ENCODE measurements around the gene POTEF. TPM values are rescaled to one million over a fixed set of nuclear protein-coding genes. Genes with fewer than 3 reads are reported as not detected.
A peak's percentile ranks its signal among the peaks of the same experiment; 100 is the strongest.
"Not testable (repeated sequence)": the region's sequence is repeated elsewhere in the genome, so short reads cannot be mapped to it uniquely, and the experiment has no call there.

The POTEF gene
- polyA plus RNA-seq: not detected

- H3K27ac Mint-ChIP-seq; H3K4me3 Mint-ChIP-seq; H3K9me3 Mint-ChIP-seq; H3K27me3 Mint-ChIP-seq (ENCODE audit: low read depth in 3 of 3); H3K36me3 Mint-ChIP-seq; DNase-seq; H3K4me1 Mint-ChIP-seq: not testable (repeated sequence)
Measured at GRCh38 chr2:130129120-130129829, at the start of gene POTEF. Gene POTEF (minus strand): TSS chr2:130129222. CDS start chr2:130120515, 8,707 bp downstream.

GRCh38 chr2:130174866-130175265 lies 45.8 kb upstream of the POTEF start:
- H3K4me1 Mint-ChIP-seq; H3K9me3 Mint-ChIP-seq; H3K27me3 Mint-ChIP-seq (ENCODE audit: low read depth in 3 of 3); H3K27ac Mint-ChIP-seq; DNase-seq; H3K4me3 Mint-ChIP-seq: not testable (repeated sequence)
- peaks cover 0 to 12% (median 8%) of the 10 kb centered on the region in 3 donors for H3K36me3 Mint-ChIP-seq

GRCh38 chr2:130169896-130170295 lies 40.9 kb upstream of the POTEF start:
- Mint-ChIP-seq H3K4me3 (no peak overlapping the region), H3K27ac (no peak overlapping the region), H3K9me3 (no peaks in the 10 kb centered on the region), H3K36me3 (peaks cover 4 to 19% (median 11%) of the 10 kb centered on the region in 3 donors), H3K4me1 (peaks cover 0 to 7% of the 10 kb centered on the region in 2 donors), H3K27me3 (ENCODE audit: low read depth in 3 of 3) (peaks cover 0 to 3% (median 2%) of the 10 kb centered on the region in 3 donors)
- DNase-seq: no peak

GRCh38 chr2:130169163-130169562 lies 40.1 kb upstream of the POTEF start:
- not testable (repeated sequence) for DNase-seq; H3K9me3 Mint-ChIP-seq; H3K27me3 Mint-ChIP-seq (ENCODE audit: low read depth in 3 of 3); H3K4me1 Mint-ChIP-seq
- peaks cover 4 to 25% (median 11%) of the 10 kb centered on the region in 3 donors for H3K36me3 Mint-ChIP-seq
- peak overlapping the region in 2 of 6 donors; percentile 48 to 49 for H3K27ac Mint-ChIP-seq
- H3K4me3 Mint-ChIP-seq: peak overlapping the region in 1 of 5 donors; percentile 51

GRCh38 chr2:130166611-130167010 lies 37.6 kb upstream of the POTEF start:
- not testable (repeated sequence) for H3K9me3 Mint-ChIP-seq; H3K4me1 Mint-ChIP-seq; H3K4me3 Mint-ChIP-seq; H3K27me3 Mint-ChIP-seq (ENCODE audit: low read depth in 3 of 3); H3K27ac Mint-ChIP-seq; DNase-seq
- peaks cover 4 to 27% (median 11%) of the 10 kb centered on the region in 3 donors for H3K36me3 Mint-ChIP-seq

- no peaks in the 10 kb centered on the region for H3K9me3 Mint-ChIP-seq
- H3K4me1 Mint-ChIP-seq: peaks cover 0 to 7% of the 10 kb centered on the region in 2 donors
- no peak overlapping the region for H3K4me3 Mint-ChIP-seq
- peaks cover 4 to 24% (median 11%) of the 10 kb centered on the region in 3 donors for H3K36me3 Mint-ChIP-seq
- peaks cover 0 to 3% (median 0%) of the 10 kb centered on the region in 3 donors for H3K27me3 Mint-ChIP-seq (ENCODE audit: low read depth in 3 of 3)
- no peak for DNase-seq
- no peak overlapping the region for H3K27ac Mint-ChIP-seq
Measured at GRCh38 chr2:130165293-130166016, 36.4 kb upstream of the POTEF start.

- DNase-seq: no peak
- H3K27me3 Mint-ChIP-seq (ENCODE audit: low read depth in 3 of 3): peaks cover 0 to 5% (median 2%) of the 10 kb centered on the region in 3 donors
- H3K36me3 Mint-ChIP-seq: peaks cover 0 to 21% (median 8%) of the 10 kb centered on the region in 3 donors
- peaks cover 15% of the 10 kb centered on the region in 2 donors for H3K4me1 Mint-ChIP-seq
- no peaks in the 10 kb centered on the region for H3K9me3 Mint-ChIP-seq
- no peak overlapping the region for H3K27ac Mint-ChIP-seq
- no peak overlapping the region for H3K4me3 Mint-ChIP-seq
Measured at GRCh38 chr2:130162968-130163367, 33.9 kb upstream of the POTEF start.

- Mint-ChIP-seq H3K4me1 (peaks cover 20% of the 10 kb centered on the region in 2 donors), H3K36me3 (peaks cover 0 to 18% (median 8%) of the 10 kb centered on the region in 3 donors)
- H3K9me3 Mint-ChIP-seq; DNase-seq; H3K27me3 Mint-ChIP-seq (ENCODE audit: low read depth in 3 of 3); H3K4me3 Mint-ChIP-seq; H3K27ac Mint-ChIP-seq: not testable (repeated sequence)
Measured at GRCh38 chr2:130162486-130162885, 33.5 kb upstream of the POTEF start.

GRCh38 chr2:130160838-130161705 lies 32.0 kb upstream of the POTEF start:
- peaks cover 22% of the 10 kb centered on the region in 2 donors for H3K4me1 Mint-ChIP-seq
- H3K27me3 Mint-ChIP-seq (ENCODE audit: low read depth in 3 of 3); DNase-seq; H3K4me3 Mint-ChIP-seq; H3K36me3 Mint-ChIP-seq; H3K9me3 Mint-ChIP-seq: not testable (repeated sequence)
- peak overlapping the region in 1 of 6 donors; percentile 58 for H3K27ac Mint-ChIP-seq

- DNase-seq: no peak
- H3K27ac Mint-ChIP-seq: peak overlapping the region in 1 of 6 donors; percentile 49
- H3K4me1 Mint-ChIP-seq: peaks cover 22% of the 10 kb centered on the region in 2 donors
- H3K4me3 Mint-ChIP-seq: no peak overlapping the region
- H3K36me3 Mint-ChIP-seq: peaks cover 0 to 7% (median 0%) of the 10 kb centered on the region in 3 donors
- peaks cover 0 to 5% (median 4%) of the 10 kb centered on the region in 3 donors for H3K27me3 Mint-ChIP-seq (ENCODE audit: low read depth in 3 of 3)
- H3K9me3 Mint-ChIP-seq: no peaks in the 10 kb centered on the region
Measured at GRCh38 chr2:130160131-130160530, 31.1 kb upstream of the POTEF start.

GRCh38 chr2:130159376-130159775 lies 30.4 kb upstream of the POTEF start:
- not testable (repeated sequence) for DNase-seq; H3K36me3 Mint-ChIP-seq; H3K4me3 Mint-ChIP-seq; H3K27ac Mint-ChIP-seq; H3K9me3 Mint-ChIP-seq; H3K27me3 Mint-ChIP-seq (ENCODE audit: low read depth in 3 of 3)
- H3K4me1 Mint-ChIP-seq: peaks cover 22% of the 10 kb centered on the region in 2 donors

GRCh38 chr2:130158631-130159030 lies 29.6 kb upstream of the POTEF start:
- no peaks in the 10 kb centered on the region for H3K9me3 Mint-ChIP-seq
- no peak for DNase-seq
- H3K27me3 Mint-ChIP-seq (ENCODE audit: low read depth in 3 of 3): peaks cover 0 to 5% (median 4%) of the 10 kb centered on the region in 3 donors
- peak overlapping the region in 5 of 6 donors; percentile 65 to 88 (median 76) for H3K27ac Mint-ChIP-seq
- H3K36me3 Mint-ChIP-seq: peaks cover 0 to 4% (median 0%) of the 10 kb centered on the region in 3 donors
- no peak overlapping the region for H3K4me3 Mint-ChIP-seq
- peaks cover 22% of the 10 kb centered on the region in 2 donors for H3K4me1 Mint-ChIP-seq

- H3K36me3 Mint-ChIP-seq; H3K27me3 Mint-ChIP-seq (ENCODE audit: low read depth in 3 of 3); H3K9me3 Mint-ChIP-seq: not testable (repeated sequence)
- peaks cover 22% of the 10 kb centered on the region in 2 donors for H3K4me1 Mint-ChIP-seq
- peak; percentile 29 to 48 (median 31) for DNase-seq
- H3K4me3 Mint-ChIP-seq: peak overlapping the region in 1 of 5 donors; percentile 57
- peak overlapping the region; percentile 65 to 88 (median 75) for H3K27ac Mint-ChIP-seq
Measured at GRCh38 chr2:130157825-130158514, 28.9 kb upstream of the POTEF start.

Data from immature natural killer cell (primary cell).